AG09309 (cell line): ENCODE results near the gene PTGDR2.

Experiments used
- DNase-seq: peaks from one replicate; pipeline ENCODE4 v3.0.0-alpha.2; 2010; ENCODE audit warnings: low read depth
- H3K4me3 ChIP-seq: 2 replicates; pipeline ENCODE4 v1.5.1; 2011; ENCODE audit warnings: mild to moderate bottlenecking, low read depth, low read length, moderate library complexity; ENCODE audit not compliant: control insufficient read depth
- TF ChIP-seq, protein P1 (sequence below): IDR thresholded peaks from 2 replicates; pipeline ENCODE4 v1.5.1; 2011; ENCODE audit warnings: mild to moderate bottlenecking, low read depth, low read length, inconsistent platforms; ENCODE audit not compliant: insufficient read depth, control insufficient read depth; ENCODE audit errors: missing control alignments

The PTGDR2 gene

DNA sequence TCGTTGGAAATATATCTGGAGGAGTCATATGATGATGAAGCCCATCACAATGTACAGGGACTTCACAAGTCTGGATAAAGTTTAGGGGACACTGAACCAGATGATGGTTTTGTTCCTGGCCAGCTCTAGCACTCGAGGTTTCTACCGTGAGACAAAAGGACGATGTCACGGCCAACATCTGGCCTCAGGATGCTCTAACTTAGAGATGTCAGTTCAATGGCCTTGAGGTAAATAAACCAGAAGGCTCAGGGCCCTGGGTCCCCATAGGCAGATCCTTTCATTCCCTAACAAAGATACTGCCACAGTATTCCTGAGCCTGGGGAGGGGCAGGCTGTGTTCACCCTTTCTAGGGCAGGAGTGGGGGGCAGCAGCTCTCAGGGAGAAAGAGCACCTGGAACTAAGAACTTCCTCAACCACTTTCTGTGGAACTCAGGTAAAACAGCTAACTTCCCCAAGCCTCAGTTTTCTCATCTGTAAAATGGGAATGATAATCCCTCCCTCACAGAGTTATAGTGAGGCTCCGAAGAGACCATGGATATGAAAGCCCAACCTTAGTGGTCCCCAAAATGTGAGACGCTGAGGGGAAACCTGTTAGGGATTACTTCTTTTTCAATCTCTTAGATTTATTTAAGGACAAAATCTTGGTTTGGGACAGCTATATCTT, 52.3 kb downstream of the PTGDR2 start:
- DNase-seq = no peak
- TF ChIP-seq, protein P1, sequence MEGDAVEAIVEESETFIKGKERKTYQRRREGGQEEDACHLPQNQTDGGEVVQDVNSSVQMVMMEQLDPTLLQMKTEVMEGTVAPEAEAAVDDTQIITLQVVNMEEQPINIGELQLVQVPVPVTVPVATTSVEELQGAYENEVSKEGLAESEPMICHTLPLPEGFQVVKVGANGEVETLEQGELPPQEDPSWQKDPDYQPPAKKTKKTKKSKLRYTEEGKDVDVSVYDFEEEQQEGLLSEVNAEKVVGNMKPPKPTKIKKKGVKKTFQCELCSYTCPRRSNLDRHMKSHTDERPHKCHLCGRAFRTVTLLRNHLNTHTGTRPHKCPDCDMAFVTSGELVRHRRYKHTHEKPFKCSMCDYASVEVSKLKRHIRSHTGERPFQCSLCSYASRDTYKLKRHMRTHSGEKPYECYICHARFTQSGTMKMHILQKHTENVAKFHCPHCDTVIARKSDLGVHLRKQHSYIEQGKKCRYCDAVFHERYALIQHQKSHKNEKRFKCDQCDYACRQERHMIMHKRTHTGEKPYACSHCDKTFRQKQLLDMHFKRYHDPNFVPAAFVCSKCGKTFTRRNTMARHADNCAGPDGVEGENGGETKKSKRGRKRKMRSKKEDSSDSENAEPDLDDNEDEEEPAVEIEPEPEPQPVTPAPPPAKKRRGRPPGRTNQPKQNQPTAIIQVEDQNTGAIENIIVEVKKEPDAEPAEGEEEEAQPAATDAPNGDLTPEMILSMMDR = no peak
- no peak overlapping the region for H3K4me3 ChIP-seq

DNA sequence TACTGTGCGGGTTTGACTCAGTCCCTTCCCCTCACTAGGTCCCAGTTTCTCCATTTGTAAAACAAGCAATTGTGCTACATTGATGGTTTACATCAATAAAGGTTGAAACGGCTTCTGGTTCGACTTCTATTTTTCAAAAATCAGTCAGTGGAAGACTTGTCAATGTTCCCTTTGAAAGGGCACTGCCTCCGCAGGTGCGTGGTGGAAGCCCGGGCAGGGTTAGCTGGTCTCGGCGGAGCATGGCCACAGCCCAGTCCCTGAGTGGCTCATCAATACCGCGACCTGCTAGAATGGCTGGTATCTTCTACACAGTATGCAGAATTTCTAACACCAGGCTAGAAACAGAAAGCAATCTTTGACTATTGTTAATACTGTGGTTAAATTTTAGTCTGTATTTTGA, 54.6 kb downstream of the PTGDR2 start:
- DNase-seq = no peak
- H3K4me3 ChIP-seq = no peak overlapping the region
- TF ChIP-seq, protein P1 = no peak
